T-helper 2 cell (primary cell): ENCODE data around the gene ZNF215.
"Not testable (repeated sequence)": the region's sequence is repeated elsewhere in the genome, so short reads cannot be mapped to it uniquely, and the experiment has no call there.

Source experiments
- DNase-seq, 5 experiments: peaks; one replicate each; pipeline versions ENCODE4 v3.0.0 to v3.0.0-alpha.2; 2012 to 2022
- total RNA-seq, 2 donors: gene quantifications; one replicate each; lab custom pipeline; 2026; lab: John Stamatoyannopoulos, UW

Gene ZNF215
- 0 to 0.34 reads per million in 2 donors for total RNA-seq

GRCh38 chr11:6926208-6927029 is at the start of gene ZNF215:
Gene ZNF215, plus strand, starts transcription at chr11:6926426. Its CDS starts 5,847 bp downstream, at chr11:6932273.
- DNase-seq: peak in 1 of 5 experiments; percentile 54

- DNase-seq: no peak
Measured at GRCh38 chr11:6876914-6877313, 49.3 kb upstream of the ZNF215 start.

- no peak for DNase-seq
Measured at GRCh38 chr11:6882751-6883150, 43.5 kb upstream of the ZNF215 start.

- not testable (repeated sequence) for DNase-seq
Measured at GRCh38 chr11:6887711-6888110, 38.5 kb upstream of the ZNF215 start.

- no peak for DNase-seq
Measured at GRCh38 chr11:6888830-6889229, 37.4 kb upstream of the ZNF215 start.

DNA sequence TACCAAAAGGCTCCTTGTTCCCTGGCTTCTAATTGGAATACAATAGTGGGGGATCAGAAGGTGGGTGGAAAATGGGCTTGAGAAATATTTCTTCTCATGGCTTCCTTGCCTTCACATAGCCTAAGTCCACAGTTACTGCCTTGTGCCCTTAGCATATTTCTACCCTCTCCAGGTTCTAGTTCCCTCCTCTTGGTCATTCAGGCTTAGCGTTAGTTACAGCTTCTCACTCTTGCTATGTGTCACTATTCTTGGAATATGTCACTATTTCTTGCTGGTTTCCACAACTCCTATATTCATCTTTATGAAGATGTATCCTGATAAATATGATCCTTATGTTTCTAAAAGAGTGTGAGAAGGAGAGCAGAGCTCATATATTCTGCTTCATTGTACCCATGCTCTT is 36.4 kb upstream of the ZNF215 start:
- no peak for DNase-seq

DNA sequence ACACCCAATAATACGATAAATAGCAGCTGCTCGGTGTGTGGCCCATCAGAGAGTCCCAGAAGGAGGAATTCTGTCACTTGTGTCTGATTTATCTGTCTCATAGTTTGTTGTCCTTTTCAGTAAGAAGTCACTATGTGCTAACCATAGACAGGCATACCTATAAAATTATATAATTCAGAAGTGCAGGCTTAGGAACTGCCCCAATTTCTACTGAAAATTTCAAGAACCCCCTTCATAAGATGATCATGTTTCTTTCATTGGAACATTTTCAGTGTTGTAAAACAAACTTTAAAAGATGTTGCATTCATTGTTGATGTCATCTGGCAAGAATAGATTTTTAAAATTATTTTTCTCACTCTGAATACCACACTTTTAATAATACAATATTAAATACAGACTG is 33.8 kb upstream of the ZNF215 start, which contains the start of gene OR2D2:
OR2D2 (minus strand) TSS at position 101 of the 400 bp plus-strand sequence; CDS start at position 101, 0 bp downstream.
- DNase-seq: no peak

GRCh38 chr11:6894097-6894496 is 32.1 kb upstream of the ZNF215 start:
- DNase-seq: no peak

DNA sequence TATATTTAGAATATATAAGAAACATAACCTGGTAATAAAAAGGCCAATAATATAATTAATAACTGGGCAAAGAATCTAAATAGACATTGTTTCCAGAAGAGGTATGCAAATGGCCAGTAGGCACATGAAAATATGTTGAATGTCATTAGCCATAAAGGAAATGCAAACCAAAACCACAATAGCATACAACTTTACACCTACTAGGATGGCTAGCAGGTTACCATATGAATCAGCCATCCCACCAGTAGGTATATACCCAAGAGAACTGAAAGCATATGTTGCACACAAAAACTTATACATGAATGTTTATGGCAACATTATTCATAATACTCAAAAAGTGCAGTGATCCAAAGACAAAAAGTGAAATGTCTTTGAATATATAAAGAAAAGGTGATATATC is 31.2 kb upstream of the ZNF215 start:
- DNase-seq: peak in 1 of 5 experiments; percentile 50

- no peak for DNase-seq
Measured at GRCh38 chr11:6898911-6899310, 27.3 kb upstream of the ZNF215 start.

DNA sequence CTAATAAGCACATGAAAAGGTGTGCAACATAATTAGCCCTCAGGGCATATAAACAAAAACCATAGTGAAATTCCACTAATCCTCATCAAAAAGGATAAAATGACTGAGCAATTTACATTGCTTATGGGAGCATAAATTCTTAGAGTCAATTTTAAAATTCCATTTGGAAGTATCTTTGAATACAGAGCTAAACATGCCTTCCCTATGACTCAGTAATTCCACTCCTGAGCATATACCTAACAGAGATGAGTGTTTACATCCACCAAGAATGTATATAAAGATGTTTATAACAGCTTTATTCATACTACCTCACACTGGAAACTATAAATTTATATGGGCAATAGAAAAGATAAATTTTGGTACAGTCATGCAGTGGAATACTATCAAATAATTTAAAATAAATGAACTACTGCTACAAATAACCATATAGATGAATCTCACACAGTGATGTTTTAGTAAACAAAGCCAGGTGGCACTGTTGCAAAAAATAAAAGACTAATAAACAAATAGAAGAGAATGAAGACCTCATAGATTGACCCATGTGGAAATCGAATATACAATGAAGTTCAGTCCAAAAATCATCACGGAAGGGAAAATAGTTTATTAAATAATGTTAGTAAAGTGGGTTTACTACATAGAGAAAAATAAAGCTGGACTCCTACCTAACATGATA is 25.8 kb upstream of the ZNF215 start:
- no peak for DNase-seq

DNA sequence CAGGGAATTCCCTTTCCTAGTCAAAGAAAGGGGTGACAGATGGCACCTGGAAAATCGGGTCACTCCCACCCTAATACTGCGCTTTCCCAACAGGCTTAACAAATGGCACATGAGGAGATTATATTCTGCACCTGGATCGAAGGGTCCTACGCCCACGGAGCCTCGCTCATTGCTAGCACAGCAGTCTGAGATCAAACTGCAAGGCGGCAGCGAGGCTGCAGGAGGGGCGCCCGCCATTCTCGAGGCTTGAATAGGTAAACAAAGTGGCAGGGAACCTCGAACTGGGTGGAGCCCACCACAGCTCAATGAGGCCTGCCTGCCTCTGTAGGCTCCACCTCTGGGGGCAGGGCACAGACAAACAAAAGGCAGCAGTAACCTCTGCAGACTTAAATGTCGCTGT is 21.4 kb upstream of the ZNF215 start:
- not testable (repeated sequence) for DNase-seq

GRCh38 chr11:6911378-6911777 is 14.8 kb upstream of the ZNF215 start:
- DNase-seq: no peak

DNA sequence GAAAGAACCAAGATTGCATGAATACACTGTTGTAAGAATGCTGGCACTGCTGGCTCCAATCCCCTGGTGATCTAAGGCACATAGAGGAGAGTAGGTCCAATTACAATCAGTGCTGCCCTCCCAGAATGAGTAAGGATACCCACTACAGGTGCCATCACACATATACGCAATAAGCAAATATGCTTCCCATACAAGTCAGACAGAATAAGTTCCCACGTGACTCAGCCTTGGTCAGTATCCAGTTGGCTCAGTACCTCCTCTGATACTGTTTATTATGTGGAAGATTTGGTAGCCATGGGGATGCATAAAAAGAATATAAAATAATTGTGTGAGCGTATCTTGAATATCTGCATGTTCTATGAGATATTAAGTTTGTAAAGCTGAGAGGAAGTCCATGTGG is 14.3 kb upstream of the ZNF215 start:
- DNase-seq: no peak

- DNase-seq: no peak
Measured at GRCh38 chr11:6919698-6920097, 6.5 kb upstream of the ZNF215 start.

- DNase-seq: no peak
Measured at GRCh38 chr11:6920702-6921101, 5.5 kb upstream of the ZNF215 start, which contains the start of gene OR2D3. Gene OR2D3, plus strand, starts transcription at chr11:6921002. Its CDS starts 0 bp downstream, at chr11:6921002.

DNA sequence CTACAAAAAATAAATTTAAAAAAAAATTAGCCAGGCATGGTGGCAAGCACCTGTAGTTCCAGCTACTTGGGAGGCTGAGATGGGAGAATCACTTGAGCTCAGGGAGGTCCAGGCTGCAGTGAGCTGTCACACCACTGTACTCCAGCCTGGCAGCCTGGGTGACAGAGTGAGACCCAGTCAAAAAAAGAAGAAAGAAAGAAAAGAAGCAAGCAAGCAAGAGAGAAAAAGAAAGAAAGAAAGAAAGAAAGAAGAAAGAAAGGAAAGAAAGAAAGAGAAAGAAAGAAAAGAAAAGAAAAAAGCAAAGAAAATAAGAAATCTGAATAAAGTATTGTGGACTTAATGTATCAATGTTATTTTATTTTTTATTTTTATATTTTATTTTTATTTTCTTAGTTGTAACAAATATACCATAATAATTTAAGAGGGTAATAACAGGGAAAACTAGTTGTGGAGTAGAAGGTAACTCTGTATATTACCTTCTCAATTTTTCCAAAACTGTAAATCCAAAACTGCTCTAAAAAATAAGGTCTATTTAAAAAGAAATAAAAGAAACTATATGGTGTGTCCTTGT is 1.1 kb upstream of the ZNF215 start:
- DNase-seq: no peak

DNA sequence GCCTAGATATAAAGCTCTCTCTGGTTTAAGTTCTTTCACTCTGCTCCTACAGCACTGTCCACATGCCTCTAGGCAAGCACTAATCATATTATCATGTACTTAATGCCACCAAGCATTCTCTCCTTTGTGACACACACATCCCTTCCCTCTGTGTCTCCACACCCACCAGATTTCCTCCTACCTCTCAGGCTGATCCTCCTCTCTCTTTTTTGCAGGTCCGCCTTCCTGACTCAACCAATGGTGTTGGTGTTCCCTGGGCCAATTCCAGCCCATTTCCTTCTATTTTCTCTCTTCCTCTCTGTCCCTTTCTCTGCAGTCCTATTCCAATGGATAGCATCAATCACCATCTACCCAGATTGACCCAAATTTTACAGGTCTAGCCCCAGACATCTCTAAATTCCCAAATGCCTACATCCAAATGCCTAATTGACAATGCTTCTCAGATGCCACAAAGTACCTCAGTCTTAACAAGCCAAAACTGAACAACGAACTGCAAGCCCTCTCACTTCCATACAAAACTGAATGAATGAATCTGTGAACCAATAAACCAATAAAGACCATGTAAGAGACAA is 504 bp upstream of the ZNF215 start:
- DNase-seq: no peak

DNA sequence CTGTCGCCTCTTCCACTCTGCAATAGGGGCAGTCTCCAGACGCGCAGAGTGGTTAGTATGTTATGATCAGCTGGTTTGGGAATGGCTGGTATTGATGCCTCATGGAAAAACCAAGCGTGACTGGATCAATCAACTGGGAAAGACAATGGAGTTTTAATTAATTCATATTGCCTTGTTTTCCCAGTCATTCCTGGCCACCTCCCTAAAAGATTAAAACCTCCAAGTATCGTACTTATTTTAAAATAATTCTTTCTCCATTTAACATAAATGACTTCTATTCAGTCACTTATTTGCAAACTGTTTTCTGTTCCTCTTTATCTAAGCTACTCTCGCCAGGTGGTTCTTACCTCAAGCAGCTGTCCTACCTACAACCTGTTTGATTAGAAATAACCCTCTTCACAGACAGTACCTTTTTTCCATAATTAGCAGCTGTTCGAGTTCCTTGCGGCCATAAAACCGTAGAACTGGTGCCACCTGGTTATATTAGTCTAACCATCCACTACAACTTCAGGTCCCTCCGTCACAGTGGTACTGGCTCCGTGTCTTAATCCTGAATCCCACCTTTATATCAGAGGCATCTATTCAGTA is 898 bp downstream of the ZNF215 start:
- DNase-seq: no peak

GRCh38 chr11:6928916-6929315 is 2.7 kb downstream of the ZNF215 start:
- DNase-seq: no peak

DNA sequence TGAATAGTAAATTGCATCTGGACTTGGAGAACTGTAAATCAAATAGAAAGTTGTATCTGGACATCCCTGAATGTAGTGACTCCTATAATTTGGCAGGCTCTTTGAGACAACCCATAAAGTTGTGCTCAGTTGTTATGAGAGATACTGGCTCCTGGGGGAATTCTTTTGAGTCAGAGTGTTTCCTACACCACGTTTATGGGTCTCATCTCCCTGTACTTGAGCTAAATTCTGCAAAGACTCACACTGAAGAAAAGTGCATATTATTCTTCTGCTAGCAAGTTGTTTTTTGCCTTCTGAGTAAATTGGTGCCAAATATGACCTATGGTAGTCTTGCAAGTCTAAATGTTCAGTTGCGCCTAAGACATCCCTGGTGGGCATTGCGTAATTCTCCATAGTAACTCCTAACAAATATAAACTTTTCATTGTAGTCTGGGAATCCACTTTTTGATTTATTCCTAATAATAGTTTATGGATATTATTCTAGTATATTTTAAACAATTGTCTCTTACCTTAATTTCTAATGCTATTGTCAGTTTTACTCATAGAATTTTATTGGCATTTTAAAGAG is 5.0 kb downstream of the ZNF215 start:
- DNase-seq: no peak

- peak in 1 of 5 experiments; percentile 70 for DNase-seq
Measured at GRCh38 chr11:6932145-6932544, 5.9 kb downstream of the ZNF215 start.
